ENCODE results near the gene CYP2J2.

CYP2J2 gene

GRCh38 chr1:59878370-59878769 is 48.2 kb downstream of the CYP2J2 start:
- Mint-ChIP-seq H3K4me3 (no peak overlapping the region), H3K4me1 (no peaks in the 10 kb centered on the region), H3K36me3 (ENCODE audit: low read depth) (peaks cover 7% of the 10 kb centered on the region), H3K27ac (no peak overlapping the region), H3K9me3 (peaks cover 6% of the 10 kb centered on the region), H3K27me3 (ENCODE audit: low read depth) (no peaks in the 10 kb centered on the region)
- TF ChIP-seq CTCF (IDR thresholded peaks at IDR 0.05; ENCODE audit: unreplicated experiment in 3 of 3), result no peak

GRCh38 chr1:59877108-59877682 is 49.4 kb downstream of the CYP2J2 start:
- H3K27ac Mint-ChIP-seq, result no peak overlapping the region
- H3K9me3 Mint-ChIP-seq, result peaks cover 6% of the 10 kb centered on the region
- H3K4me1 Mint-ChIP-seq, result no peaks in the 10 kb centered on the region
- no peak for TF ChIP-seq CTCF (IDR thresholded peaks at IDR 0.05; ENCODE audit: unreplicated experiment in 3 of 3)
- H3K36me3 Mint-ChIP-seq (ENCODE audit: low read depth), result peaks cover 7% of the 10 kb centered on the region
- no peaks in the 10 kb centered on the region for H3K27me3 Mint-ChIP-seq (ENCODE audit: low read depth)
- H3K4me3 Mint-ChIP-seq, result no peak overlapping the region

GRCh38 chr1:59871746-59872145 is 54.8 kb downstream of the CYP2J2 start:
- Mint-ChIP-seq H3K4me1 (no peaks in the 10 kb centered on the region), H3K27ac (no peak overlapping the region), H3K9me3 (peaks cover 2% of the 10 kb centered on the region), H3K36me3 (ENCODE audit: low read depth) (peaks cover 7% of the 10 kb centered on the region), H3K27me3 (ENCODE audit: low read depth) (no peaks in the 10 kb centered on the region), H3K4me3 (no peak overlapping the region)
- TF ChIP-seq CTCF (IDR thresholded peaks at IDR 0.05; ENCODE audit: unreplicated experiment in 3 of 3), result no peak

- peaks cover 3% of the 10 kb centered on the region for H3K36me3 Mint-ChIP-seq (ENCODE audit: low read depth)
- H3K4me3 Mint-ChIP-seq, result no peak overlapping the region
- no peaks in the 10 kb centered on the region for H3K9me3 Mint-ChIP-seq
These were observed 60.1 kb downstream of the CYP2J2 start for GRCh38 chr1:59866462-59866861.

GRCh38 chr1:59857679-59858354 is 68.8 kb downstream of the CYP2J2 start:
- peaks cover 3% of the 10 kb centered on the region for H3K9me3 Mint-ChIP-seq
- no peaks in the 10 kb centered on the region for H3K4me1 Mint-ChIP-seq
- TF ChIP-seq CTCF (IDR thresholded peaks at IDR 0.05; ENCODE audit: unreplicated experiment in 3 of 3), result no peak
- no peak overlapping the region for H3K4me3 Mint-ChIP-seq
- no peaks in the 10 kb centered on the region for H3K27me3 Mint-ChIP-seq (ENCODE audit: low read depth)
- H3K27ac Mint-ChIP-seq, result no peak overlapping the region
- H3K36me3 Mint-ChIP-seq (ENCODE audit: low read depth), result peaks cover 18% of the 10 kb centered on the region

More at GRCh38 chr1:59866462-59866861, 60.1 kb downstream of the CYP2J2 start:
- Mint-ChIP-seq H3K4me1 (no peaks in the 10 kb centered on the region), H3K27me3 (ENCODE audit: low read depth) (no peaks in the 10 kb centered on the region), H3K27ac (no peak overlapping the region)
- TF ChIP-seq CTCF (IDR thresholded peaks at IDR 0.05; ENCODE audit: unreplicated experiment in 3 of 3), result no peak

Data from nephron (organoid).